Epithelial cell of proximal tubule (primary cell): Measurements from ENCODE around the gene WDR90. TPM values are rescaled to one million over a fixed set of nuclear protein-coding genes. Genes with fewer than 3 reads are reported as not detected.

Experiments used
- DNase-seq: peaks from one replicate; pipeline ENCODE4 v3.0.0-alpha.2; 2011; ENCODE audit warnings: low read depth
- H3K4me3 ChIP-seq: 2 replicates; pipeline ENCODE4 v1.5.1; 2011; ENCODE audit warnings: low read depth, mild to moderate bottlenecking, low read length
- total RNA-seq: library from RNA; depleted of rRNA; stranded (reverse); fragments of >200 nt; gene quantifications from 2 replicates; pipeline ENCODE4 v1.2.3, GENCODE V29; 2015
- TF ChIP-seq, protein P1 (sequence below): conservative IDR thresholded peaks from 2 replicates; pipeline ENCODE4 v1.5.1; 2012; ENCODE audit warnings: low read depth, mild to moderate bottlenecking, low read length

WDR90 gene
- total RNA-seq, 1 donor from 2014 or later = 45.6 TPM

DNA sequence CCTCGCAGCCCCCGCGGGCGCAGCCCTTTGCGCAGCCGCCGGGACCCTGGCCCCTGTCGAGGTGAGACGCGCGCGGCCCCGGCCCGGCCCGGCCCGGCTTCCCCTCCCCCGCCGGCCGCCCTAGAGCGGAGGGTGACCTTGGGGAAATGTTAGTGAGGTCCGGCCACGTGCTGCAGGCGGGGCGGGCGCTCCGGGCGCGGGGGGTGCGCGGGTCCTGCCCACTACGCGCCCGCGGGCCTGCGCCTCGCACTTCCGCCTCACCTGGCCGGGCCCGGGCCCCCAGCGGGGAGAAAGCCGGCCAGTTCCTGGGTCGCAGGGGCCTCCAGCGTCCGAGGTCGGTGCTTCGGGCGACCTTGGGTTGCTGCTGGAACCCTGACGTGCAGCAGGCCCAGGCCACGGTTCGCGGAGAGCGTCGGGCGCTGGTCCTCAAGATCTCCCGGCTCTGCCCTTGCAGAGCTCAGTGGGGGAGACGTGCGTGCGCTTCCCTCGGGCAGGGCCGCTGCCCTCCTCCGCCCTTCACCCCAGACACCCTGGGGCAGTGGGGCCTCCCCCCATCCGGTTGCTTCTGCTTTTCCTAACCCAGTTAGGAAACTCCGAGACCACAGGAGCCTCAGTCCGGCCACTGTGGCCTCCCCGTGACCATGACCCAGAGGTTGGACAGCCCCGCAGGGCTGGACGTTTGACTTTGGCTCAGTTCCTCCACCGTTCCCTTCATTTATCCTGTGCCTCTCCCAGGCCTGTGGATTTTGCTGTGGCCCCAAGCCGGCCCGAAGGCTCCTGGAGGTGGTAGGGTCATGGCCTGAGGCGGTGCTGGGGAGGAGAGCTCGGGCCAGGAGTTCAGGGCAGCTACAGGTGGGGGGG, 6.7 kb upstream of the WDR90 start:
- no peak for DNase-seq
- H3K4me3 ChIP-seq = peak overlapping the region; percentile 81
- TF ChIP-seq, protein P1, sequence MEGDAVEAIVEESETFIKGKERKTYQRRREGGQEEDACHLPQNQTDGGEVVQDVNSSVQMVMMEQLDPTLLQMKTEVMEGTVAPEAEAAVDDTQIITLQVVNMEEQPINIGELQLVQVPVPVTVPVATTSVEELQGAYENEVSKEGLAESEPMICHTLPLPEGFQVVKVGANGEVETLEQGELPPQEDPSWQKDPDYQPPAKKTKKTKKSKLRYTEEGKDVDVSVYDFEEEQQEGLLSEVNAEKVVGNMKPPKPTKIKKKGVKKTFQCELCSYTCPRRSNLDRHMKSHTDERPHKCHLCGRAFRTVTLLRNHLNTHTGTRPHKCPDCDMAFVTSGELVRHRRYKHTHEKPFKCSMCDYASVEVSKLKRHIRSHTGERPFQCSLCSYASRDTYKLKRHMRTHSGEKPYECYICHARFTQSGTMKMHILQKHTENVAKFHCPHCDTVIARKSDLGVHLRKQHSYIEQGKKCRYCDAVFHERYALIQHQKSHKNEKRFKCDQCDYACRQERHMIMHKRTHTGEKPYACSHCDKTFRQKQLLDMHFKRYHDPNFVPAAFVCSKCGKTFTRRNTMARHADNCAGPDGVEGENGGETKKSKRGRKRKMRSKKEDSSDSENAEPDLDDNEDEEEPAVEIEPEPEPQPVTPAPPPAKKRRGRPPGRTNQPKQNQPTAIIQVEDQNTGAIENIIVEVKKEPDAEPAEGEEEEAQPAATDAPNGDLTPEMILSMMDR = no peak

DNA sequence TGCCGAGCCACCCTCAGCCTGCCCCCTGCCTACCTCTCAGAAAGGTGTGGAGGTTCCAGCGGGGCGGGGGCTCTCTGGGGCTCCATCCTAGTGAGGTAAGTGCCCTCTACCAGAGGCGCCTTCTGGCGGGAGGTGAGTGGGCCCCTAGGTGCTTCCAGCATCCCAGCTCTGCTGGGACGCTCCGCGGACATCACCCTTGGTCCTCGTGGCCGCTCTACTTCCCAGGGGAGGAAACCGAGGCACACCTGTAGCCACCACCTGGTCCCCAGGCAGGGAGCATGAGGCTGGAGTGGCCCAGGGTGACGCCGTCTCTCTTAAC, 6.2 kb upstream of the WDR90 start:
- H3K4me3 ChIP-seq = peak overlapping the region; percentile 81
- DNase-seq = no peak
- TF ChIP-seq, protein P1 = no peak

DNA sequence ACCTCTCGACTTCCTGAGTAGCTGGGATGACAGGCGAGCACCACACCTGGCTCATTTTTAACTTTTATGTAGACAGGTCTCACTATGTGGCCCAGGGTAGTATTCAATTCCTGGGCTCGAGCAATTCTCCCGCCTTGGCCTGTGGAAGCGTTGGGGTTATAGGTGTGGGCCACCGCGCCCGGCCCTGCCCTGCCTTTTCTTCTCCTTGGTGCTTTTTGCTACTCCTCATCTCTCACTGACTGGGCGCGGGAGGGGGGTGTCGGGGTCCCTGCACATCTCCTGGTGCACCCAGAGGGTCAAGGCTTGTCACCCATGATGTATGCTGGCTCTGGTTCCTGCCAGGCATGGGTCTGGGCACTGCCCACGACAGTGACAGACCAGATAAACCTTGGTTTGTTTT, 4.6 kb upstream of the WDR90 start:
- H3K4me3 ChIP-seq = no peak overlapping the region
- DNase-seq = no peak
- TF ChIP-seq, protein P1 = no peak

DNA sequence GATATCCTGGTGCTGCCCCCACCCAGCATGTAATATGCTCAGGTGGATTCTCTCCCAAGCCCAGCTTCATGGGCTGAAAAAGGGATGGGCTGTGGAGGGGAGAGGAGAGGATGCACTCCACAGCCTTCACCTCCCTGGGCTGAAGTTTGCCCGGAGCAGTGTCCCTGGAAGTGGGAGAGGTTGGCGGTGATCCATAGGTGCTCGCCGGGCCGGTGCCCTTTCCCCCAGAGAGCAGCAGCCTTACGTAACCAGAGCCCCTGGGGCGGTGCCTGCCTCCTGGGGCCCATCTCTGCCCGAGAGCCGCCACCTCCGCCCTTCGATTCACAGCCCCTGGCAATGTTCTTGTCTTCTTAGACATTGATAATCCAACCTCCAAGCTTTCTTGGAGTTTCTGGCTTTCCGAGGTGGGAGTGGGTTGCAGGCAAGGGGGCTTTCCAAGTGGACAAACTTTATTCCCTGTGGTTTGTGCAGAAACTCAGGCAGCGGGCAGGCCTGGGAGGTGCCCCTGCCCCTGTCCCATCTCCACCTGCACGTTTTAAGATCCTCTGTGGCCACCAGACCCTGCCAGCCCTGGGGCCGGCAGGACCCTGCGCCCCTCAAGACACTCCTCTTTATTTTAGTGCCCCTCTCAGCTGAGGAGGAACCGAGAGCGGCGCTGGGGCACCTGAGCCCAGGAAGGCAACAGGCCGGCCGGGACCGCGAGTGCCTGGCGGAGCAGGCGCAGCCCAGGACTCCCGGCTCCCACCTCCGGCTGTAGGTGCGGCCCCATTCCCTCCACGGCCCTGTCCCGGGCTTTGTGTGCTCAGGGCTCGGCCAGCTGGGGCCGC, 3.1 kb upstream of the WDR90 start:
- TF ChIP-seq, protein P1 = no peak
- no peak overlapping the region for H3K4me3 ChIP-seq
- DNase-seq = no peak

DNA sequence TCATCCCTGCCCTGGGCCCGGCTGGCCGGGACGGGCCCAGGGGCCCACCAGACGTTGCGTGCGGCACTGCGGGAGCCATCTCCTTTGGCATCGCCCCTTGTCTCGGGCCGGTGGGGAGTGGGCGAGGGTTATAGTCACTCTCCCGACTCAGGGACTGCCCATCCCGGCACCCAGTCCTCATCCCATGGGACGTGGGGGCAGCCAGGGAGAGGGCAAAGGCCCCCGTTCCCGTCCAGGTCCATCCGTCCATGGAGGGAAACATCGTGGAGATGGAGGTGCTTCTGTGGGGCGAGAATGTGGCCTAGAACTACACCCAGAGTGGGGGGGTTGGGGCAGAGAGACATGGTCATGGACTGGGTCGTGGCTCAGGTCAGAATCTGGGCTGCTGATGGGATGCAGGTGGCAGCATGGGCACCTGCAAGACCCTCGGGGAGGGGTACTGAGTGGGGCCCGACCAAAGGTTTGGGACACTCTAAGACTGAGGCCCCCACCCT, 2.4 kb upstream of the WDR90 start:
- TF ChIP-seq, protein P1 = no peak
- no peak for DNase-seq
- H3K4me3 ChIP-seq = no peak overlapping the region

DNA sequence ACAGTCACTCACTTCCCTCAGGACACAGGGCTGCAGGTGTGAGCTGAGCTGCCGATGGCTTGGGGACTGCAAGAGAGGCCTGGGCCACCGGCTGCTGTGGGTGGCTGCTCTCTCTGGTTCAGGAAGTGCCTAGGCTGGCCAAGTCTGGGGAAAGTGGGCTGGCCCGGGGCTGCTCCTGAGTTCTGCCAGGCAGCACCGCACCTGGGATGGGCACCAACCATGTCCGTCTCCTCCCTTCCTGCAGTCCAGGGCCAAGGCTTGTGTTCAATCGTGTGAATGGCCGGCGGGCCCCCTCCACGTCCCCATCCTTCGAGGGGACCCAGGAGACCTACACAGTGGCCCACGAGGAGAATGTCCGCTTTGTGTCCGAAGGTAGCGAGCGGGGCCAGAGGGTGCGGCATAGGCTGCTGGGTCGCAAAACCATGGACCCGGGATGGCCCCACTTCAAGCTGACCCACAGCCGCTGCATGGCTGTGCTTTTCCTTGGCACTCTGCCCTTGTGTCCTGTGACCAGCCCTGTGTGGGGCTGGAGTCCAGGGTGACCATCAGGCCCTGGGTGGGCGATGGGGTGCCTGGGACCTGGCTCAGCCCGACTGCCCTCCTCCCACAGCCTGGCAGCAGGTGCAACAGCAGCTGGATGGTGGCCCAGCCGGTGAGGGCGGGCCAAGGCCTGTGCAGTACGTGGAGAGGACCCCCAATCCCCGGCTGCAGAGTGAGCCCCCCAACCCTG, 1.8 kb upstream of the WDR90 start:
- TF ChIP-seq, protein P1 = no peak
- peak overlapping the region; percentile 70 for H3K4me3 ChIP-seq

More for the DNA sequence above, 1.8 kb upstream of the WDR90 start:
- DNase-seq = no peak
